ENCODE results near the gene ETFBKMT. TPM values are rescaled to one million over a fixed set of nuclear protein-coding genes. Genes with fewer than 3 reads are reported as not detected.
A peak's percentile ranks its signal among the peaks of the same experiment; 100 is the strongest.

The ETFBKMT gene
- total and polyA plus RNA-seq, 2 of the 13 experiments (the other 11 are each of a cell fraction or from before 2014, with no cell fraction given), result 0.62 to 0.93 TPM

- TF ChIP-seq ZNF136 (CRISPR knock-in tag; IDR thresholded peaks at IDR 0.05; ENCODE audit: low read depth), result no peak
- TF ChIP-seq IRF1 (CRISPR knock-in tag; IDR thresholded peaks at IDR 0.05; ENCODE audit: low read depth), result no peak
- no peak for TF ChIP-seq ZNF232 (CRISPR knock-in tag; IDR thresholded peaks at IDR 0.05; ENCODE audit: borderline replicate concordance)
- no peak for TF ChIP-seq ZNF224 (CRISPR knock-in tag; IDR thresholded peaks at IDR 0.05)
- TF ChIP-seq HNF1A (IDR thresholded peaks at IDR 0.05; ENCODE audit: low read depth), result no peak
- no peak for TF ChIP-seq HNF1A (CRISPR knock-in tag; IDR thresholded peaks at IDR 0.05; ENCODE audit: borderline replicate concordance)
- no peak for TF ChIP-seq ZSCAN12 (CRISPR knock-in tag; IDR thresholded peaks at IDR 0.05)
- TF ChIP-seq KLF16 (CRISPR knock-in tag; IDR thresholded peaks at IDR 0.05), result peak in 1 of 2 experiments; percentile 68; a peak in 2 of 4 replicates
- peak; percentile 68; the same call in 1 of the 3 replicates for TF ChIP-seq MXI1 (IDR thresholded peaks at IDR 0.05; ENCODE audit: borderline replicate concordance, low read depth, low read length)
- no peak for TF ChIP-seq ZNF83 (CRISPR knock-in tag; IDR thresholded peaks at IDR 0.05; ENCODE audit: borderline replicate concordance)
- no peak for TF ChIP-seq ZNF383 (CRISPR knock-in tag; IDR thresholded peaks at IDR 0.05; ENCODE audit: borderline replicate concordance)
- TF ChIP-seq ZNF883 (CRISPR knock-in tag; IDR thresholded peaks at IDR 0.05; ENCODE audit: not compliant biosample characterization), result no peak
- no peak for TF ChIP-seq RORA (CRISPR knock-in tag; IDR thresholded peaks at IDR 0.05)
- TF ChIP-seq HNRNPK (IDR thresholded peaks at IDR 0.05; ENCODE audit: low read depth, low read length, poor library complexity, severe bottlenecking), result no peak
- TF ChIP-seq FIP1L1 (IDR thresholded peaks at IDR 0.05; ENCODE audit: borderline replicate concordance, insufficient read depth, low read depth, low read length), result no peak
These were observed at the start of gene ETFBKMT (continued) for GRCh38 chr12:31659087-31659942.
